Suprapubic skin (tissue), 4 donors: ENCODE measurements around the gene KRT6B. TPM values are rescaled to one million over a fixed set of nuclear protein-coding genes. Genes with fewer than 3 reads are reported as not detected.

Source experiments
- DNase-seq, 2 donors: peaks; one replicate each; pipeline ENCODE4 v3.0.0-alpha.2; 2019; ENCODE audit warnings: low spot score in 2 of 2
- H3K27ac ChIP-seq: fragments of 200-600 bp; sonication (generic); one replicate; pipeline ENCODE4 v1.5.1; 2019
- H3K27me3 ChIP-seq: fragments of 200-600 bp; sonication (generic); one replicate; pipeline ENCODE4 v1.5.1; 2019
- H3K36me3 ChIP-seq: fragments of 200-600 bp; sonication (generic); one replicate; pipeline ENCODE4 v1.5.1; 2019
- H3K4me1 ChIP-seq: fragments of 200-600 bp; sonication (generic); one replicate; pipeline ENCODE4 v1.5.1; 2019
- H3K4me3 ChIP-seq: fragments of 200-600 bp; sonication (generic); one replicate; pipeline ENCODE4 v1.5.1; 2019; ENCODE audit warnings: mild to moderate bottlenecking
- H3K9me3 ChIP-seq: fragments of 200-600 bp; sonication (generic); one replicate; pipeline ENCODE4 v1.5.1; 2019
- CTCF ChIP-seq, 2 donors: fragments of 200-600 bp in 1 of 2; fragments of 450-650 bp in 1 of 2; sonication (generic) in 1 of 2; IDR thresholded peaks; one replicate each; pipeline ENCODE4 v1.5.1; 2016 to 2019; ENCODE audit warnings: antibody characterized with exemption in 2 of 2, mild to moderate bottlenecking in 1 of 2, moderate library complexity in 1 of 2
- EP300 ChIP-seq: sonication (generic); formaldehyde crosslinking; IDR thresholded peaks from one replicate; pipeline ENCODE4 v1.6.1; 2017; ENCODE audit warnings: antibody characterized with exemption
- POLR2A ChIP-seq, 2 donors: fragments of 450-650 bp; IDR thresholded peaks; one replicate each; pipeline ENCODE4 v1.6.1; 2017; ENCODE audit warnings: antibody characterized with exemption in 2 of 2, mild to moderate bottlenecking in 2 of 2, moderate library complexity in 2 of 2
- POLR2AphosphoS5 ChIP-seq, 3 donors: sonication (generic); formaldehyde crosslinking; IDR thresholded peaks; one replicate each; pipeline ENCODE4 v1.6.1; 2017; ENCODE audit warnings: antibody characterized with exemption in 3 of 3
- WGBS: methylation state at CpG from one replicate; pipeline ENCODE4 v1.1.5; 2018; 5-methylcytosine and 5-hydroxymethylcytosine counted together
- total RNA-seq, 4 donors: library from RNA; depleted of rRNA; stranded (reverse); fragments of >200 nt; gene quantifications; one replicate each; pipeline ENCODE4 v1.1.0, GENCODE V29; 2016

KRT6B gene
- total RNA-seq, 4 donors from 2014 or later, result 44.8 to 765 (median 249) TPM

- peaks cover 39% of the 10 kb centered on the region for H3K27me3 ChIP-seq
- peaks cover 10% of the 10 kb centered on the region for H3K4me1 ChIP-seq
- H3K9me3 ChIP-seq, result no peaks in the 10 kb centered on the region
- H3K4me3 ChIP-seq, result no peak overlapping the region
- no peak overlapping the region for H3K27ac ChIP-seq
- TF ChIP-seq POLR2AphosphoS5 (IDR thresholded peaks at IDR 0.05), result no peak
- TF ChIP-seq EP300, result no peak
- no peak for TF ChIP-seq POLR2A (IDR thresholded peaks at IDR 0.05)
- no peaks in the 10 kb centered on the region for H3K36me3 ChIP-seq
- DNase-seq, result peak in 1 of 2 donors; percentile 54
- WGBS, result 87% methylated on average over 6 of the region's 6 CpGs
Observed at GRCh38 chr12:52432559-52433207, 19.3 kb downstream of the KRT6B start.

GRCh38 chr12:52428121-52428520 is 23.8 kb downstream of the KRT6B start:
- TF ChIP-seq EP300 (no peak), CTCF (IDR thresholded peaks at IDR 0.05) (no peak), POLR2AphosphoS5 (IDR thresholded peaks at IDR 0.05) (no peak), POLR2A (IDR thresholded peaks at IDR 0.05) (no peak)
- no peak overlapping the region for H3K27ac ChIP-seq
- no peak overlapping the region for H3K4me3 ChIP-seq
- peaks cover 24% of the 10 kb centered on the region for H3K27me3 ChIP-seq
- peaks cover 7% of the 10 kb centered on the region for H3K4me1 ChIP-seq
- no peaks in the 10 kb centered on the region for H3K9me3 ChIP-seq
- DNase-seq, result no peak
- 87% methylated on average over 10 of the region's 10 CpGs for WGBS
- H3K36me3 ChIP-seq, result no peaks in the 10 kb centered on the region

GRCh38 chr12:52427083-52427482 is 24.9 kb downstream of the KRT6B start:
- DNase-seq, result no peak
- peaks cover 7% of the 10 kb centered on the region for H3K4me1 ChIP-seq
- no peak overlapping the region for H3K27ac ChIP-seq
- H3K27me3 ChIP-seq, result peaks cover 19% of the 10 kb centered on the region
- no peaks in the 10 kb centered on the region for H3K36me3 ChIP-seq
- TF ChIP-seq EP300, result no peak
- no peak for TF ChIP-seq POLR2AphosphoS5 (IDR thresholded peaks at IDR 0.05)
- TF ChIP-seq POLR2A (IDR thresholded peaks at IDR 0.05), result no peak
- no peak for TF ChIP-seq CTCF (IDR thresholded peaks at IDR 0.05)
- H3K4me3 ChIP-seq, result no peak overlapping the region
- no peaks in the 10 kb centered on the region for H3K9me3 ChIP-seq
- 74% methylated on average over 1 of the region's 1 CpG for WGBS

- Histone ChIP-seq H3K4me1 (peaks cover 7% of the 10 kb centered on the region), H3K36me3 (no peaks in the 10 kb centered on the region), H3K4me3 (no peak overlapping the region), H3K9me3 (no peaks in the 10 kb centered on the region), H3K27me3 (peaks cover 19% of the 10 kb centered on the region), H3K27ac (no peak overlapping the region)
- TF ChIP-seq POLR2AphosphoS5 (IDR thresholded peaks at IDR 0.05), result no peak
- TF ChIP-seq CTCF (IDR thresholded peaks at IDR 0.05), result no peak
- no peak for TF ChIP-seq EP300
- TF ChIP-seq POLR2A (IDR thresholded peaks at IDR 0.05), result no peak
- DNase-seq, result no peak
- WGBS, result 70% methylated on average over 2 of the region's 2 CpGs
Observed at GRCh38 chr12:52426034-52426433, 25.9 kb downstream of the KRT6B start.

- no peaks in the 10 kb centered on the region for H3K9me3 ChIP-seq
- no peak for DNase-seq
- peaks cover 19% of the 10 kb centered on the region for H3K27me3 ChIP-seq
- WGBS, result 90% methylated on average over 4 of the region's 5 CpGs
- no peaks in the 10 kb centered on the region for H3K36me3 ChIP-seq
- no peak overlapping the region for H3K27ac ChIP-seq
- TF ChIP-seq EP300, result no peak
- TF ChIP-seq POLR2AphosphoS5 (IDR thresholded peaks at IDR 0.05), result no peak
- TF ChIP-seq CTCF (IDR thresholded peaks at IDR 0.05), result no peak
- TF ChIP-seq POLR2A (IDR thresholded peaks at IDR 0.05), result no peak
- H3K4me1 ChIP-seq, result peaks cover 7% of the 10 kb centered on the region
- H3K4me3 ChIP-seq, result no peak overlapping the region
Observed at GRCh38 chr12:52425466-52425865, 26.5 kb downstream of the KRT6B start.
